ENCODE data around the gene FSIP1.

The FSIP1 gene

DNA sequence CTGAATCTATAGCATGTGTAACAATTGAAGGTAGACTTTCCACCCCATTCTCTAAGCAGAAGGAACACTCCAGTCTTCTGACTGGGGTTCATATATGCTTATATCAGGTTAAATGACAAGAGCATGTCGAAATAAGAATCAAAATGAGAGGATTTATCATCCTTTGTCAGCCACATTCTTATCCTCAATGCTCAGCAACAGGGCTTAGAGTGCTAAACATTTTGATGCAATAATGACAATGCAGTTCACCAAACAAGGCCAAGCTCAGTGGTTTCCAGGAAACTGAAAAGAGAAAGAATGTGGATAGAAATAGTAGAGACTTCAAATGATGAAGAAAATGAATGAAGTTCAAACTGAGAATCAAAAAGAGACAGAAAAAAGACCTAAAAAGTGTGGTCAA is 78.0 kb downstream of the FSIP1 start:
- H3K4me3 ChIP-seq (ENCODE audit: low read length): no peak overlapping the region
- TF ChIP-seq ZNF274 (IDR thresholded peaks at IDR 0.05; ENCODE audit: low read depth, low read length): no peak

DNA sequence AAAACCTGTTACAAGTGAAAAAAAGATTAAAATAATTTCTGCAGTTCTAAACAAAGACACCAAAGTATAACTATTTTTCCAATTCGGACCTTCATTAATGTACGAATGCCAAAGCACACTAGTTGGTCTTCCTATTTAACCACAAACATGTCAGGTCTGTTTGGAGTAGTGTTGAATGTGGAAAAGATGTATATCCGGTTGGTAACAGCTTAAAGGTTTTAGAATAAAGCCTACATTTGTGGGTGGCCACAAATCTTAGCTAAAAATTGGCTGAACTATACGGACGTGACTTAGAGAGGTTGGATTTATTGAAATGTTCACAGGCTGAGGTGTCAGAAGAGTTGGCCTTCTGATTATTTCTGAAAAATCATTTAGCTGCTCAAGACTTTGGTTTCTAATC is 78.4 kb downstream of the FSIP1 start:
- TF ChIP-seq ZNF274 (IDR thresholded peaks at IDR 0.05; ENCODE audit: low read depth, low read length): no peak
- H3K4me3 ChIP-seq (ENCODE audit: low read length): no peak overlapping the region

DNA sequence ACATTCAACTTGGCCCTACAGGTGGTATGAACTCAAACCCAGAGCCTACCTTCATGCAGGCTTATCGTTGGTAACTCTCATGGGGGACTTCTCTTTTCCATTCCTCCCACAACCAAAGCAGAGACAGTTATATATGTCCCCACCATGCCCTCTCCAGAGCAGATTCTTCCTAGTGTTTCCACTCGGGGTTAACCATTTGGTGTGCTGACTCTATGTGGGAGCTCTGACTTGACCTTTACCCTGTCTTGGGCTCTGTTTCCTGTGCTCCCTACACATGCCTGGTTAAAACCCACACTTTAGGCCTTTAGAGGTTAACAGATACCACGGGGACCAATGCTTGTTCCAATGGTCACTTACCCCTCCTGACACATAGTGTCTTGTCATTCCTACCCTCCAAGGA is 80.7 kb downstream of the FSIP1 start:
- no peak for TF ChIP-seq ZNF274 (IDR thresholded peaks at IDR 0.05; ENCODE audit: low read depth, low read length)
- H3K4me3 ChIP-seq (ENCODE audit: low read length): no peak overlapping the region

DNA sequence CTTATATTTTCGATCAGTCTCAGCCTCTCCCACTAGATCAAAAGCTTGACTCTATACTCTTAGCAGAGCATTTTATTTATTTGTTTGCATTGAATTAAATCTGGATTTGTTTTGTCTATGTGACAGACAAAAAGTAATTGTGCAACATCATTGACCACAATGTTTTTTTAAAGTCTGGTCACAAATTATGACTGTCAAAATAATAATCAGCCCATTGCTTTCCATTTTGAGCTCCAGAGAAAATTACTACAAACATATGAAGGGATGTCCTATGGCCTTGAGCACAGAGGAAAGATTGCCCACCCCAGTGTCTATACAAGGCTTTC is 82.3 kb downstream of the FSIP1 start:
- H3K4me3 ChIP-seq (ENCODE audit: low read length): no peak overlapping the region
- TF ChIP-seq ZNF274 (IDR thresholded peaks at IDR 0.05; ENCODE audit: low read depth, low read length): no peak

DNA sequence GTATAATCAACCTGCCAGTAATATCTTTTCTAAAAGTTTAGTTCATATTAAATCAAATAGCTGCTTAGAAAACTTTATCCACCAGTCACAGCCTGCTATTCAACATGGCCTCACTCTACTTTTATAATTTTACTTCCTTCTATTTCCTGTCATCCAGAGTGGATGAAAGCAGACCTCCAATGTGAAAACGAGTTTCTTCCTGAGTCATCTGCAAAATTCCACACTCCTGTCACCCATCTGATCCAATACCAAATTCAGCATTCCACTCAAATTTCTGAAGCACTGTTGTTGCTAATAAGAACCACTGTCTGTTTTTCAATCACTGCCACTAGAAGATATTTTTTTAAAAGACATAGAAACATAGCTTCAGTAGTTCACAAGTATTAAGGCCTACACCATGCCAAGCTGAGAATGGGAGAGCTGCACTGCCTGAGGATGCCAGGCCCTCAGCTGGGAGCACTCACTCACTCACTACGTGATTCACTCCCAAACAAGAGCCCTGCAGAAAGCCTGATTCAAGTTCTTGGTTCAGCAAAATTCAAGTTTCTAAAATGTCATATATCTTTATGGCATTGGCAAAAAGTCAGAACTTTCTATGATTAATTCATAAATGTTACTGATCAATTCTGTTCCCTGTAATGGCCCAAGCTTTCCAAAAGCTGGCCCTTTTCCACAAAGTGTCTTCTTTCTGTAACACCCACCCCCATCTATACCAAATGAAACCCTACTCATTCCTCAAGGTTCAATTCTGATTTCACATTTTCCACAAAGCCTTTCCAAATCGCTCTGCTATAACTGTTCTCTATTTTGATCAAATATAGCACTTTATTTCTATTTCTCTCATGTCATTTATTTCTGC is 82.9 kb downstream of the FSIP1 start:
- H3K4me3 ChIP-seq (ENCODE audit: low read length): no peak overlapping the region
- no peak for TF ChIP-seq ZNF274 (IDR thresholded peaks at IDR 0.05; ENCODE audit: low read depth, low read length)

DNA sequence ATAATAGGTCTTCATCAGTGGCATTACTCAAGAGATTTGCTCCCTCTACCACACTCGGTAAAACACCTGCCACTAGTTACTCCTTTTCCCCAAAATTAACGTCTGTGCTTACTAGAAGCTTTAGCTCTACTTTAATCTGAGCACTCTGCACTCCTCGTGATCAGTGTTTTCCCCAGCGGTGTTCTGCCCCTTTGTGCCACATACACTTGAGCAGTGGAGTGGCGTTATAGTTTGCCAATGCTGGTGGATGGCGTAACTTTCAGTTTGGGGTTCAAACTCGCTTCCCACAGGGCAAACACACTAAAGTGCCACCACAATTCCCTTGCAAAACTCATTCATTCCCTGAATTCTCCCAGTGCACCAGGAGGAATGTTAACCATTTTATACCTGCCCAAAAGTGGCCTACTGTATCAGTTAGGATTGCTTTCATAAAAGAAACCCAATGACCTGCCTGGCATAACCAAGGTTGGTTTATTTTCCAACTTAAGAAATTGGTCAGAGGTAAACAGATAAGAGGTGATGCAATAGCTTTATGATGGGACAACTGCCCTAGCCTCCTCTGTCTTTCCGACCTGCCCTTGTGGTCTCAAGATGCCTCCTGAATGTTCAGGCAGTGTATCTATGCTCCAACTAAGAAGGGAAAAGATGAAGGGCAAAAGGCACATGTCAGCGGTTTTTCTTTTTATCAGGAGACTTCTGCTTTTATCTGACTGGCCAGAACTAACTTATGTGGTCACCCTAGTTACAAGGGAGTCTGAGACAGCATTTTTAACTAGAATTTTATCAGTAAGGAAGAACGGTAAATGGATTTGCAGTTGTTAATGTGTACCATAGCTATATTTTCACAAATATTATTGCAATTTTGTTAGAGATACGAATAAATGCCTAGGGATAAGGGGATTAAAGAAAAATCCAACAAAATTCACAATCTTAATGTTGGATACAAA is 83.9 kb downstream of the FSIP1 start:
- no peak overlapping the region for H3K4me3 ChIP-seq (ENCODE audit: low read length)
- TF ChIP-seq ZNF274 (IDR thresholded peaks at IDR 0.05; ENCODE audit: low read depth, low read length): no peak

DNA sequence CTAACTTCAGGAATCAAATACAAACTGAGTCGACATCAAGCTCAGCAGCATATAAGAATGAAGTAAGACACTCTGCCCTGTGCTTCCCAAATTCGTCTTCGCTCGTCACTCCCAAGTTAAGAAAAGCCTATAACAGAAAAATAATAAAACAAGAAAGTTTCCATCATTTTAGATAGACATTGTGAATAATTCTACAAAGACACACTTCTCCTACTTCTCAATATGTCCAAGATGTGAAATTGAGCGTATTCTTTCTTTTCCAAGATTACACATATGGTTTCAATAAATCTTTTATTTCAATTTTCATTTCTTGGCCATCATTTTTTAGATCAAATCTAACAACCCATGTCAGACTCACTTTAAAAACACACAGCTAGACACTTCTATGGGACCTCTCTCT is 85.1 kb downstream of the FSIP1 start:
- TF ChIP-seq ZNF274 (IDR thresholded peaks at IDR 0.05; ENCODE audit: low read depth, low read length): no peak
- no peak overlapping the region for H3K4me3 ChIP-seq (ENCODE audit: low read length)

DNA sequence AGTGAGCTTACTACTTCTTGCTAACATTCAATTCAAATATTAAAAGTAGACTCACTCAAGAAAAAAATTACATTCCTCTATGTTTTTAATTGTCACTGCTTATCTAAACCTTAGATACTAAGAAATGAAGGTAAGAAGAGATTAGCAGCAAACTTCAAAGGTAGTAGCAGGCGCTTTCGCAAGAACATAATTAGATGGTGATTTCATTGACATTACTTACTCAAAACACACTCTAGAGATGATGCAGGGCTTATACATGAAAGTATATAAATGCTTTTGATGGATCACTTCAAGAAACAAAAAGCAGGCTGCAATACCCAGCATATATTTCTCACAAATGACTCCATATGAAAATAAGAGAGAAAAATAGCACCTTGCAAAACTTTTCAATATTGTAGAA is 86.8 kb downstream of the FSIP1 start:
- no peak overlapping the region for H3K4me3 ChIP-seq (ENCODE audit: low read length)
- TF ChIP-seq ZNF274 (IDR thresholded peaks at IDR 0.05; ENCODE audit: low read depth, low read length): no peak

DNA sequence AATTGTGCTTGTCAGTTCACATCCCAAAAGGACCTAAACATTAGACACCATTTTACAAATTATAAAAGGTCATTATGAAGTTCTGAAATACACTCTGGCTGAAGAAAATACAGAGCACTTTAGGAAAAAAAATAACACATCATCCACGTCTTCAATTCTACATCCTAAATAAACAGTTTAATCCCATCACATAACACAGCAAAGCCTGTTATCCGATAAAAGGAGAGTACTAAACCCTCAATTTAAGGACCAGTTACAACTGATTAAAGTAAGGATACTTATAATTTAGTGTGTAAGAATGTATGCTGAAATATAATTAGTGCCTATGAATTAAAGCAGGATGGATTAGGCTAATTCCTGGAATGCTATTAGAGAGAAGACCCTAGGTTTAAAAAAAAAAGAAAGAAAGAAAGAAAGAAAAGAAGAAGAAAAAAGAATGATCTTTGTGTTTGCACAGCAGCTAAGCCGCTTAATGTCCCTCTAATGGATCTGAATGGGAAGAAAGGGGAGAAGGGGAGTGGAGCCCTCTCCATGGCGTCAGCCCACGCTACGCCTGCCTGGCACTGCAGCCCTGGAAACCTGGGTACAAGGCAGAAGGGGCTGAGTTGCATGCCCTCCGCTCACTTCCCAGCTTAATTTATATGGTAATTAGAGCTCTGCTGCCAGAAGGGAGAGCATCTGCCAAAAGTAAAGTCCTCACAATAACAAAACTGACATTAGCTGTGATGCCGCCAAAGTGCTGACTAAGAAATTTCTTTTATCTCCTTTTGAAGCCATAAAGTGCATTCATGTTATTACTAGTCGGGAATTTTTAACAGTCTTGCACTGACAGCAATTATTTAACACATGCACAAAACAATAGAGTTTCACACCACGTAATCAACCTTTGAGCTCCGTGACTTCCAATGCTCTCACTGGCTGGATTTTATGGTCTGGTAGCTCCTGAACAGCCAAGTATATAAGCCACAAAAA is 90.0 kb downstream of the FSIP1 start:
- no peak overlapping the region for H3K4me3 ChIP-seq (ENCODE audit: low read length)
- no peak for TF ChIP-seq ZNF274 (IDR thresholded peaks at IDR 0.05; ENCODE audit: low read depth, low read length)

DNA sequence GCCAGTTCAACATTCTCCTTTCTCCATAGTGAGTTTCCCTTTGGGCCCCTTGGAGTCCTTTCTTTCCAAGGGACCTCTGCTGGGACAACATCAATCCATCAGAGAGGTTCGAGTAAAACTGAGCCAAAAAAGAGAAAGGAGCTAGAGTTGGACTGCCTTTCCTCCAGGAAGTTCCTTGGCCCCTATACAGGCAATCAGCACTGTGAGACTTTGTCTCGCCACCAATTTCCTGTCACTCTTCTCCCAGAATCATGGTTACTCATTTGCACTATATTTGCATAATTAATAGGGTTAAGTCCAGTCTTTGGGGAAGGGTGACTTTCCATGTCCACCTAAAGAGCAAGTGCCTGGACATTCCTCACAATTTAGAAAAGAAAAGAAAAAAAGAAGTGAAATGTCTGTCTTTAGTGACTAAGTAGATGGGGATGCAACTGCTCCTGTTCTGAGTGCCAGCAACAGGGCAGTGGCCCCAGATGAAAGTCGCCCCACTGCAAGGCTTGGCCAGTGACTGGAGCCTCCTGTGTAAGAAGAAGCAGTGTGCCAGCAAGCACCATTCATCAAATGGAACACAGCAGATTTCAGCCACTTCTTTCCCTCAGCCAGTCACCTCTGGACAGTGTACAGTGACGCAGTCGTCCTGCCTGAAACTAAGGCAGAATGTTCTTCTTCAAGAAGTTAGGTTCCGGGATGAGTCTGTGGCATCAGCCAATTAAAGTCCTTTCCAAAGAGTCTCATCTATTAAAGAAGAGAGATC is 91.6 kb downstream of the FSIP1 start:
- H3K4me3 ChIP-seq (ENCODE audit: low read length): no peak overlapping the region
- no peak for TF ChIP-seq ZNF274 (IDR thresholded peaks at IDR 0.05; ENCODE audit: low read depth, low read length)

DNA sequence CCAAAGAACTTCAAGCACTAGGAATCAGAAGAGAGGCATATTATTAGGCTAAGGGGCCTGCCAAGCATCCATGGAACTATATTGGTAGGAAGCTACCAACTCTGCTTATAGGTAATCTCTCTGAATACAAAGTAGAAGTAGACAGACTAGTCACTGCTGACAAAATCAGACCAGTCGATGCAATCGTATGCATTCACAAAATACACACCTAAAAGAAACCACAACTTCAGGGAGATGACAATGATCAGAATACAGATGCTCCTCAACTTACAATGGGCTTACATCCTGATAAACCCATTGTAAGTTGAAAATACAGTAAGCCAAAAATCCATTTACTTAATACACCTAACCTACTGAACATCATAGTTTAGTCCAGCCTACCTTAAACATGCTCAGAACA is 94.7 kb downstream of the FSIP1 start:
- no peak overlapping the region for H3K4me3 ChIP-seq (ENCODE audit: low read length)
- TF ChIP-seq ZNF274 (IDR thresholded peaks at IDR 0.05; ENCODE audit: low read depth, low read length): no peak

DNA sequence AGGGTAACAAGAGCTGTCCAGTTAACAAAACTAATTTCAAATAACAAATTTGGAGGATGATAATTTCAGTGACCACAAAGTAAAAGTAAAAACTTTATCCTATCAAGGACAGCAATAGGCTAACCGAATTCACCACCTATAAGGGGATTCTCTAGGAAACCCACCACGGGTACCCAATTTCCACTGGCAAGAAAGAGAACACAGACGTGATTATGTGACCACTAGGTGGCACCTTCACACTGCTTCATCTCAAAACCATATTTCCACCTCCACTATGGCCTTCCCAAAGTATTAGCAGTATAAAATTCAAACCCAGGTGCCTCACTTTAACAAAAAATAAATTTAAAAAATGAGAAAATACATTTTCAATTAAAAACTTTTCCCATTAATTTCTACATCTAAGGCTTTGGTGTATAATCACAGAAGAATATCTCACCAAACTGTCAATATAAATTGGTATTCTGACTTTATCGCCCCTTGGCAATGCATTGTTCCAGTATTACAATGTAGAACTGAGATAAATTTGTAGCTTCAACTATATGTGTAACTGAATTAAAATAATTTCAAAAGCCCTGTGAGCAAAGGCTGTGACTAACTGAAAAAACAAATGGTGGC is 96.5 kb downstream of the FSIP1 start:
- TF ChIP-seq ZNF274 (IDR thresholded peaks at IDR 0.05; ENCODE audit: low read depth, low read length): no peak
- H3K4me3 ChIP-seq (ENCODE audit: low read length): no peak overlapping the region

DNA sequence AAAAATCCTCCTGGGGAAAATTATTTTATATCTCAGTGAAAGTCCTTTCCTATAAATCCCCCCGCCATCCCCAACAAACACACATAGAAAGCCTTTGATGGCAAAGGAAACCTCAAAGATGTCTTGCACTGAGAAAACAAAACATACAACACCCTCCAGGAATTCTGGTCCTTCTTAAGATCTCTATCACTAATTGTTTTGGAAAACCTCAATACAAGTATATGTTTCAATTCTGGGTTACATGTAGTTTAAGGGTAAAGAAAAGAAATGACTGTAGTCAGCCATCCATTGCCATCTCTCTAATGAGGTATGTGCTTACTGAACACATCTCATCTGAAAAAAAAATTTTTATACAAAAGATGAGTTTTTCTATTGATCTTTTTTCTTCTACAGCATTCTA is 97.3 kb downstream of the FSIP1 start:
- TF ChIP-seq ZNF274 (IDR thresholded peaks at IDR 0.05; ENCODE audit: low read depth, low read length): no peak
- H3K4me3 ChIP-seq (ENCODE audit: low read length): no peak overlapping the region

All from GM08714 (cell line).